HepG2 (cell line): ENCODE measurements around the gene CNPY1. TPM values are rescaled to one million over a fixed set of nuclear protein-coding genes. Genes with fewer than 3 reads are reported as not detected.

Experiments used
- ATAC-seq: fragments of 200-7000 bp; cut with Tn5 transposase; 3 replicates; pipeline ENCODE4 v1.9.1; 2020; ENCODE audit warnings: mild to moderate bottlenecking, moderate library complexity
- BruUV-seq: library from RNA; stranded (reverse); fragments of 400-500 nt; replicated peaks from 2 replicates; lab custom pipeline; 2021; lab: Mats Ljungman, UMichigan
- CTCF ChIA-PET: fragments of 300-600 bp; formaldehyde crosslinking; extraction: SDS; loops from one replicate; lab custom pipeline; 2021; ENCODE audit warnings: low total read pairs, inconsistent platforms, low intra/inter-chr PET ratio; lab: Yijun Ruan, JAX
- POLR2A ChIA-PET: fragments of 350-600 bp; sonication (Branson Sonifier 250); formaldehyde crosslinking; loops from one replicate; lab custom pipeline; 2020; ENCODE audit warnings: antibody characterized with exemption, inconsistent platforms; lab: Yijun Ruan, JAX
- DNase-seq: peaks from one replicate; pipeline ENCODE4 v3.0.0-alpha.2; 2015; ENCODE audit warnings: low spot score
- FAIRE-seq: peaks from 3 replicates; lab custom pipeline; 2011; peaks lifted over from hg19 to GRCh38; lab: Jason Lieb, UNC
- H2AFZ ChIP-seq: one replicate; pipeline ENCODE4 v1.6.1; 2011; ENCODE audit warnings: low read length, inconsistent platforms
- H3K27ac ChIP-seq: fragments of 300-600 bp; 3 replicates; pipeline ENCODE4 v1.8.0; 2011; ENCODE audit warnings: mixed run types, mild to moderate bottlenecking, mixed read lengths, low read length, inconsistent platforms; ENCODE audit not compliant: insufficient read depth; ENCODE audit errors: extremely low read length
- H3K27me3 ChIP-seq, 2 experiments: fragments of 200-600 bp in 1 of 2; 2 replicates in 1 of 2; 3 replicates in 1 of 2; pipeline versions ENCODE4 v1.6.0 to v1.8.0; 2011; ENCODE audit warnings: low read length in 2 of 2, mild to moderate bottlenecking in 2 of 2, moderate library complexity in 2 of 2, inconsistent platforms in 1 of 2; ENCODE audit not compliant: insufficient read depth in 2 of 2, control insufficient read depth in 1 of 2
- H3K36me3 ChIP-seq, 2 experiments: fragments of 200-600 bp in 1 of 2; replicated peaks in 1 of 2; 2 replicates in 1 of 2; 3 replicates in 1 of 2; pipeline versions ENCODE4 v1.5.1 to v1.8.0; 2011; ENCODE audit warnings: low read length in 2 of 2, inconsistent platforms in 1 of 2; ENCODE audit not compliant: insufficient read depth in 2 of 2, control insufficient read depth in 1 of 2
- H3K4me1 ChIP-seq: 2 replicates; pipeline ENCODE4 v1.5.1; 2012; ENCODE audit warnings: low read length, inconsistent platforms; ENCODE audit not compliant: insufficient read depth
- H3K4me2 ChIP-seq: 2 replicates; pipeline ENCODE4 v1.6.0; 2011; ENCODE audit warnings: low read depth, low read length, inconsistent platforms
- H3K4me3 ChIP-seq, 3 experiments: fragments of 200-600 bp in 1 of 3; sonication (generic), shearing (Covaris generic) in 1 of 3; replicated peaks in 1 of 3; 2 replicates each; pipeline ENCODE4 v1.5.1; 2011 to 2016; ENCODE audit warnings: low read length in 3 of 3, inconsistent platforms in 2 of 3, low read depth in 2 of 3, mild to moderate bottlenecking in 2 of 3, control low read depth in 1 of 3, mixed read lengths in 1 of 3; ENCODE audit not compliant: insufficient read depth in 1 of 3
- H3K79me2 ChIP-seq: one replicate; pipeline ENCODE4 v1.6.1; 2011; ENCODE audit warnings: low read length, inconsistent platforms; ENCODE audit not compliant: insufficient read depth
- H3K9ac ChIP-seq: 2 replicates; pipeline ENCODE4 v1.6.0; 2011; ENCODE audit warnings: mild to moderate bottlenecking, low read depth, low read length, inconsistent platforms; ENCODE audit not compliant: insufficient read depth
- H3K9me3 ChIP-seq: 2 replicates; pipeline ENCODE4 v1.5.1; 2012; ENCODE audit warnings: mild to moderate bottlenecking, low read length
- H4K20me1 ChIP-seq: 2 replicates; pipeline ENCODE4 v1.6.0; 2011; ENCODE audit warnings: inconsistent platforms, mild to moderate bottlenecking, low read length, moderate library complexity; ENCODE audit not compliant: insufficient read depth
- EEA1 ChIP-seq: sonication (generic); formaldehyde crosslinking; IDR thresholded peaks from 2 replicates; pipeline ENCODE4 v1.5.1; 2020; ENCODE audit warnings: mild to moderate bottlenecking, missing genetic modification reagents, borderline replicate concordance
- ZNF207 ChIP-seq: fragments of 450-650 bp; IDR thresholded peaks from 2 replicates; pipeline ENCODE4 v1.6.1; 2016; ENCODE audit warnings: antibody characterized with exemption, borderline replicate concordance
- ZNF441 ChIP-seq: sonication (generic); formaldehyde crosslinking; IDR thresholded peaks from 2 replicates; pipeline ENCODE4 v1.7.0; 2021; ENCODE audit warnings: missing genetic modification reagents, borderline replicate concordance
- ZNF513 ChIP-seq: sonication (generic); formaldehyde crosslinking; conservative IDR thresholded peaks from 2 replicates; pipeline ENCODE4 v1.5.0; 2020; ENCODE audit warnings: missing genetic modification reagents
- ZNF850 ChIP-seq: sonication (generic); formaldehyde crosslinking; conservative IDR thresholded peaks from 2 replicates; pipeline ENCODE4 v1.9.0; 2021; ENCODE audit warnings: mild to moderate bottlenecking, missing genetic modification reagents
- WGBS: methylation state at CpG from one replicate; pipeline ENCODE4 v1.1.6; 2017; ENCODE audit warnings: low lambda C conversion rate; 5-methylcytosine and 5-hydroxymethylcytosine counted together
- in situ Hi-C: cut with HindIII; loops from 2 replicates; pipeline ENCODE4 v1.10.0; 2017; ENCODE audit warnings: low pct_unique_long_range_greater_than_20kb; ENCODE audit not compliant: extremely low pct_ligation_motif_present
- intact Hi-C: fragments of 100-400 bp; cut with micrococcal nuclease; formaldehyde crosslinking; loops from one replicate; pipeline ENCODE4 v1.10.0; 2022; ENCODE audit not compliant: unreplicated experiment
- polyA plus RNA-seq, 8 experiments: library from polyadenylated mRNA; depleted of rRNA in 3 of 8; stranded (reverse) in 7 of 8; unstranded in 1 of 8; fragments of >200 nt; fragmentation: Illumina TruSeq in 4 of 8; extraction: Trizol in 4 of 8; gene quantifications; 2 replicates each; pipeline versions ENCODE4 v1.2.1 to v1.2.3, GENCODE V29; 2011 to 2016; ENCODE audit warnings: low read depth in 4 of 8, missing spikeins in 1 of 8, mixed read lengths in 1 of 8; ENCODE audit not compliant: insufficient read depth in 1 of 8
- total RNA-seq, 5 experiments: library from RNA; depleted of rRNA; stranded (reverse); fragments of >200 nt; fragmentation: Illumina TruSeq; extraction: Trizol; gene quantifications; 2 replicates each; pipeline ENCODE4 v1.2.3, GENCODE V29; 2016; ENCODE audit warnings: low read depth in 1 of 5
- TF ChIP-seq, protein P1 (sequence below): sonication (generic); formaldehyde crosslinking; IDR thresholded peaks from 2 replicates; pipeline ENCODE4 v1.5.1; 2020; ENCODE audit warnings: mild to moderate bottlenecking, missing genetic modification reagents

Gene CNPY1
- total and polyA plus RNA-seq, 2 of the 13 experiments (the other 11 are each of a cell fraction or from before 2014, with no cell fraction given), result not detected

DNA sequence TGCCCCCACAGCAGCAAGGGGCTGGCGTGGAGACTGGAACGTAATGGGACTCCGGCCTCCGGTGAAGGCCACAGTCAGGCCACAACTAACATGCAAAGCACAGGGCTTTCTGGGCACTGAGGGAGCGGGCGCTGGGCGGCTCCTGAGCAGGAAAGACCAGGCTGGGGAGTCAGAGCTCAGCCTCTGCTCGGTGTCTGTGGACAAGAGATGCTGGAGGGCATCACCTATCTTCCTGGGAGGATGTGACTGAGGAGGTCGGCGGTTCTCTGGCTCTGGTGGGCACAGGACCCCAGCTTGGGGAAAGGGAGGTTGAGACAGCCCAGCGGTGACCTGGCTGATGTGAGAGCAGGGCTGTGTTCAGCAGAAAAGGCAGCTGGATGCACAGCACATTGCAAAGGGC is 11.7 kb downstream of the CNPY1 start:
- Histone ChIP-seq H4K20me1 (no peaks in the 10 kb centered on the region), H2AFZ (no peak overlapping the region), H3K79me2 (no peaks in the 10 kb centered on the region), H3K27ac (no peak overlapping the region), H3K27me3 (peaks cover 12 to 76% of the 10 kb centered on the region in 2 experiments; a peak in 4 of 5 replicates), H3K4me3 (no peak overlapping the region), H3K4me2 (no peak overlapping the region), H3K4me1 (peaks cover 33% of the 10 kb centered on the region), H3K36me3 (no peaks in the 10 kb centered on the region), H3K9me3 (no peaks in the 10 kb centered on the region), H3K9ac (no peak overlapping the region)
- TF ChIP-seq ZNF441 (CRISPR knock-in tag) (no peak), ZNF850 (CRISPR knock-in tag) (no peak), ZNF207 (no peak), ZNF513 (CRISPR knock-in tag) (no peak), EEA1 (no peak)
- TF ChIP-seq, protein P1, sequence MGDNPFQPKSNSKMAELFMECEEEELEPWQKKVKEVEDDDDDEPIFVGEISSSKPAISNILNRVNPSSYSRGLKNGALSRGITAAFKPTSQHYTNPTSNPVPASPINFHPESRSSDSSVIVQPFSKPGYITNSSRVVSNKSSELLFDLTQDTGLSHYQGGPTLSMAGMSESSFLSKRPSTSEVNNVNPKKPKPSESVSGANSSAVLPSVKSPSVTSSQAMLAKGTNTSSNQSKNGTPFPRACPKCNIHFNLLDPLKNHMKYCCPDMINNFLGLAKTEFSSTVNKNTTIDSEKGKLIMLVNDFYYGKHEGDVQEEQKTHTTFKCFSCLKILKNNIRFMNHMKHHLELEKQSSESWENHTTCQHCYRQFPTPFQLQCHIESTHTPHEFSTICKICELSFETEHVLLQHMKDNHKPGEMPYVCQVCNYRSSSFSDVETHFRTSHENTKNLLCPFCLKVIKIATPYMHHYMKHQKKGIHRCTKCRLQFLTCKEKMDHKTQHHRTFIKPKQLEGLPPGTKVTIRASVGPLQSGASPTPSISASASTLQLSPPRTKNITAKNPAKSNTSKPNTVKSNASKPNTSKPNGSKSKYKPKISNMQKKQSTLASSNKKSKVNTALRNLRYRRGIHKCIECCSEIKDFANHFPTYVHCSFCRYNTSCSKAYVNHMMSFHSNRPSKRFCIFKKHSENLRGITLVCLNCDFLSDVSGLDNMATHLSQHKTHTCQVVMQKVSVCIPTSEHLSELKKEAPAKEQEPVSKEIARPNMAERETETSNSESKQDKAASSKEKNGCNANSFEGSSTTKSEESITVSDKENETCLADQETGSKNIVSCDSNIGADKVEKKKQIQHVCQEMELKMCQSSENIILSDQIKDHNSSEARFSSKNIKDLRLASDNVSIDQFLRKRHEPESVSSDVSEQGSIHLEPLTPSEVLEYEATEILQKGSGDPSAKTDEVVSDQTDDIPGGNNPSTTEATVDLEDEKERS, result no peak
- ChIA-PET POLR2A (no interaction called here), CTCF (no interaction called here)
- ATAC-seq, result no peak
- intact Hi-C loops (no loop called here), in situ Hi-C loops (no loop called here)
- no TSS peak for BruUV-seq
- no peak for DNase-seq
- FAIRE-seq, result no peak
- 11% methylated on average over 3 of the region's 11 CpGs for WGBS
